ENCODE measurements around the gene ITGB1. TPM values are rescaled to one million over a fixed set of nuclear protein-coding genes. Genes with fewer than 3 reads are reported as not detected.

Gene ITGB1
- total and polyA plus RNA-seq, 2 of the 8 experiments (the other 6 are each of a cell fraction or from before 2014, with no cell fraction given) = 82.7 to 321 TPM

DNA sequence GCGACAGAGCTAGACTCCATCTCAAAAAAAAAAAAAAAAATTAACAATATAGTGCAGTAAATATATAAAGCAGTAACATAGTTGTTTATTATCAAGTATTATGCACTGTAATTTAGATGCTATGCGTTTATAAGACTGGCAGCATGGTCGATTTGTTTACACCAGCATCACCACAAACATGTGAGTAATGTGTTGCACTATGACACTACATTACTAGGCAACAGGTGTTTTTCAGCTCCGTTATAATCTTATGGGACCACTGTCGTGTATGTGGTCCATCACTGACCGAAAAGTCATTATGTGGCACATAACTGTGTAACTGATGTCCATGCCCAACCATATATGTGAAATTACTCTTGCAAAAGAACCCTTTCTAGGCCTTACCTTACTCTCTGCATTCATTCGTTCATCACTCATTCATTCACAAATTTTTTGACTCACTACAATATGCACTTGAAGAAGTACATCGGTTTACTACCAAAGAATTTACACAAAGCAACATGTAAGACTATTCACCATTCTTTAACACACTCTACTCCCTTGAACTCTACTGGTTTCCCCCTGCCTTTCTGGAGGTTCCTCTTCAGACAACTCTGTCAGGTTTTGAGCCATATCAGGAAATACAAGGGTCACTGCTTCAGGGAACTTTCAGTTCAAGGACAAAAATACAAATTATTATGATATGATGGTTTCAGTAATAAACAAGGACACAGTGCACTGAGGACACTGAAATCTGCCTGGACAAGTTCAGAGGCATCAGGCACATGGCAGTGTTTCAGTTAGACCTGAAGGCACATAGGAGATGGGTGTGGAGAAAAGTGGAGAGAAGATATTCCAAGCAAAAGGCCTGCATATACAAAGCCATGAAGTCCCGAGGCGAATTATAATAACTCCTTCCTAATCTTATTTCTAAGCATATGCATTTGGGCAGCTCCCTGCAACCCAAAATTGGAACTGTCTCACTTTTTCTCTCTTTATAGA, 17.4 kb downstream of the ITGB1 start:
- no peak overlapping the region for H3K4me2 ChIP-seq (ENCODE audit: insufficient read depth in 1 of 2, low read depth in 2 of 2, low read length in 2 of 2)
- H3K27ac ChIP-seq (ENCODE audit: low read depth, low read length) = no peak overlapping the region
- POLR2A ChIA-PET (ENCODE audit: partially characterized antibody) = interaction anchor here (1.8 to 4.2 kb wide), 3 partner anchors 10 to 16 kb away, joined by 8 to 19 read pairs (median 12); no protein-coding TSS in a partner anchor

More for the DNA sequence above, 17.4 kb downstream of the ITGB1 start:
- Histone ChIP-seq H3K4me3 (ENCODE audit: extremely low read depth in 1 of 4, insufficient read depth in 2 of 4, low read depth in 3 of 4, low read length in 4 of 4) (no peak overlapping the region), H2BK120ac (replicated peaks; ENCODE audit: low read depth, low read length) (no peak overlapping the region), H3K27me3 (replicated peaks in 1 of 4; ENCODE audit: control insufficient read depth in 3 of 4, extremely low read depth in 1 of 4, insufficient read depth in 3 of 4, low read length in 3 of 4) (no peaks in the 10 kb centered on the region), H2AK5ac (ENCODE audit: low read depth, low read length) (peak overlapping the region; percentile 71; the same call in 1 of the 2 replicates), H3K36me3 (ENCODE audit: control insufficient read depth in 2 of 4, insufficient read depth in 4 of 4, low read length in 3 of 4) (no peaks in the 10 kb centered on the region; a peak in 1 of 8 replicates), H2BK12ac (ENCODE audit: low read depth, low read length) (no peak overlapping the region), H2BK5ac (ENCODE audit: low read depth, low read length) (no peak overlapping the region), H3K23me2 (ENCODE audit: low read depth, low read length) (no peaks in the 10 kb centered on the region), H4K91ac (replicated peaks; ENCODE audit: insufficient read length, low read length) (no peak overlapping the region), H3K79me2 (ENCODE audit: control insufficient read depth in 1 of 2, insufficient read depth in 2 of 2, low read length in 2 of 2) (peaks cover 48 to 100% of the 10 kb centered on the region in 2 experiments), H3K14ac (ENCODE audit: insufficient read length) (no peak overlapping the region), H2AFZ (ENCODE audit: low read length) (no peak overlapping the region), H3K4me1 (replicated peaks in 1 of 4; ENCODE audit: control insufficient read depth in 3 of 4, insufficient read depth in 4 of 4, low read length in 3 of 4) (peaks cover 3 to 25% (median 20%) of the 10 kb centered on the region in 4 experiments; a peak in 6 of 7 replicates), H3K18ac (ENCODE audit: extremely low read depth, low read length) (no peak overlapping the region), H3K9ac (replicated peaks in 1 of 4; ENCODE audit: extremely low read depth in 1 of 4, low read depth in 3 of 4, low read length in 3 of 4) (no peak overlapping the region; a peak in 1 of 7 replicates), H2BK20ac (ENCODE audit: low read length) (no peak overlapping the region), H3K79me1 (ENCODE audit: low read depth, low read length) (peaks cover 11% of the 10 kb centered on the region; the same call in 1 of the 2 replicates), H3K56ac (replicated peaks; ENCODE audit: insufficient read length, low read depth, low read length) (no peak overlapping the region), H4K20me1 (replicated peaks in 1 of 2; ENCODE audit: control insufficient read depth in 1 of 2, insufficient read depth in 2 of 2, low read length in 2 of 2) (peaks cover 34 to 38% of the 10 kb centered on the region in 2 experiments), H3K4ac (replicated peaks; ENCODE audit: insufficient read length, low read depth, low read length) (no peak overlapping the region), H3K23ac (ENCODE audit: insufficient read length) (no peak overlapping the region), H4K5ac (ENCODE audit: insufficient read length, low read depth, low read length) (no peak overlapping the region), H4K8ac (ENCODE audit: extremely low read depth, insufficient read depth, low read length) (no peak overlapping the region), H2BK15ac (ENCODE audit: low read length) (no peak overlapping the region), H3K9me3 (ENCODE audit: insufficient read depth in 2 of 2, low read depth in 1 of 2, low read length in 1 of 2) (no peaks in the 10 kb centered on the region)
- DNase-seq (ENCODE audit: low read depth in 1 of 2, low spot score in 2 of 2) = no peak
- 89% methylated on average over 10 of the region's 10 CpGs; no CpG with 5 or more reads in 1 of the 2 experiments for WGBS, 2 experiments (ENCODE audit: extremely low coverage in 1 of 2, insufficient coverage in 1 of 2, insufficient read length in 1 of 2, insufficient replicate concordance in 2 of 2, low coverage in 1 of 2, low lambda C conversion rate in 2 of 2, missing lambda C conversion rate in 1 of 2)
- TF ChIP-seq CEBPB (IDR thresholded peaks at IDR 0.05; ENCODE audit: low read depth, low read length) = no peak
- TF ChIP-seq SIRT6 (IDR thresholded peaks at IDR 0.05; ENCODE audit: low read length) = no peak
- TF ChIP-seq BRCA1 (IDR thresholded peaks at IDR 0.05; ENCODE audit: low read depth, low read length) = no peak
- no peak for TF ChIP-seq TBP (IDR thresholded peaks at IDR 0.05; ENCODE audit: low read depth, low read length)
- no peak for TF ChIP-seq GABPA (IDR thresholded peaks at IDR 0.05; ENCODE audit: borderline replicate concordance, insufficient read depth, low read length)
- TF ChIP-seq SP4 (IDR thresholded peaks at IDR 0.05; ENCODE audit: low read length) = no peak
- no peak for TF ChIP-seq SAP30 (IDR thresholded peaks at IDR 0.05; ENCODE audit: insufficient read depth, insufficient replicate concordance, low read length)
- no peak for TF ChIP-seq YY1 (IDR thresholded peaks at IDR 0.05; ENCODE audit: low read depth, low read length)
- no peak for TF ChIP-seq BACH1 (IDR thresholded peaks at IDR 0.05; ENCODE audit: low read length)
- no peak for TF ChIP-seq EP300 (IDR thresholded peaks at IDR 0.05; ENCODE audit: borderline replicate concordance in 1 of 2, low read depth in 2 of 2, low read length in 2 of 2)
- no peak for TF ChIP-seq MAFK (IDR thresholded peaks at IDR 0.05; ENCODE audit: low read depth, low read length)
- no peak for TF ChIP-seq NRF1 (IDR thresholded peaks at IDR 0.05; ENCODE audit: low read depth, low read length)
- FAIRE-seq = no peak
- CTCF ChIA-PET (ENCODE audit: partially characterized antibody) = interaction anchor here (0.7 to 2.2 kb wide), 4 partner anchors 16 to 66 kb away, joined by 3 to 8 read pairs (median 4); no protein-coding TSS in a partner anchor

All from H1 (cell line).